ENCODE measurements around the gene ACP1. TPM values are rescaled to one million over a fixed set of nuclear protein-coding genes. Genes with fewer than 3 reads are reported as not detected.

Gene ACP1
- total RNA-seq, result 85.6 and 93.8 TPM in 2 replicates

DNA sequence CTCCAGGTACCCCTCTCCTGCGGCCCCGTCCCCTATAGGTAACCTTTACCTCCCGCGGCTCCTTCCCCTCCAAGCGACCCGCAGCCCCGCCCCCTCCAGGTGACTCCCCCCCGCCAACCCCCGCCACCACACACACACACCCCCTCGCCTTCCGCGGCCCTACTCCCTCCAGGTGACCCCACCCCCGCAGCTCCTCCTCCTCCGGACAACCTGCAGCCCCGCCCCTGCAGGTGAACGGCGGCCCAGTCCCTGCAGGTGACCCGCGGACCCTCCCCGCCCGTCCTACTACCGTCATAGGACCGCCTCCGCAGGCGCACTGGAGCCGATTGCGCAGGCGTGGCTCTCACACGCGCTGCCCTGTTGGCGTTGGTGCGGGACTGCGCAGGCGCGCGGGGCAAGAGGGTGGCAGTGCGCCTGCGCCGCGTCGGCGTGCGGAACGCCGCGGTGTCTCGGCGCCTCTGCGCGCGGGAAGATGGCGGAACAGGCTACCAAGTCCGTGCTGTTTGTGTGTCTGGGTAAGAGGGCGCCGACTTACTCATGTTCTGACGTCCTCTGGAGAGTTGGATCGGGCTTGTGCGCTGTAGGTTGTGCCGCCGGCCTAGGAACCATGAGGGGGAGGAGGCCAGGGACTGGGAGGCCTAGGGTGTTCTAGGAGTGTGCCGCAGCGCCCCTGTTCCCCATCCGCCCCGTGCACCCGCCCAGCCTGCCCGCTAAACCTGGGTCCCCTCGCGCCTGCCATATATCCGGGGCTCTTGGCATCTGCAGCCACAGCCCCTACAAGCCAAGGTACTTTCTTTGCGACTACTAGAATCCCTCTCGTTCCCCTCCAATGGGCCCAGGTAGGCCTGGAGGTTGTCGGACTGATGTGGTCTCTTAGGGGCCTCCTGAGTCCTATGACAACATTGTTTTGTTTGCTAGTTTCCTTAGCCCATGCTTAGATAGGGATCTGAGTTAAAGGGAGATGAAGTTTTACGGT, at the start of gene ACP1:
Gene ACP1 (plus strand): TSS at position 455 of the 976 bp plus-strand sequence. CDS start 18 bp downstream, at position 473.
- peak; percentile 90 to 96 for DNase-seq (ENCODE audit: low read depth in 2 of 2)

DNA sequence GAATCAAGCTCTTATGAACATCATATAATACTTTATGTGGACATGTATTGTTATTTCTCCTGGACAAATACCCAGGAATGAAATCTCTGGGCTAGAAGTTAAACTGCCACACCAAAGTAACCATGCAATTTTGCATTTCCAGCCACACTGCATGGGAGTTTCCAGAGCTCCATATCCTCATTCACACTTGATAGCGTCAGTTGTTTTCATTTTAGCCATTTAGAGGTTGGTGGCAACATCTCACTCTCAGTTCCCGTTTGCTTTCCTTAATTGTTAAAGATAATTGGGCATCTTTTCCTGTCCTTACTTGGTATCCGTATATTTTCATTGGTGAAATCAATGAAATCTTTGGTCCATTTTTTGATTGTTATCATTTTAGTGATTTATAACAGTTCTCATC, 48.7 kb upstream of the ACP1 start:
- DNase-seq (ENCODE audit: low read depth in 2 of 2), result no peak

DNA sequence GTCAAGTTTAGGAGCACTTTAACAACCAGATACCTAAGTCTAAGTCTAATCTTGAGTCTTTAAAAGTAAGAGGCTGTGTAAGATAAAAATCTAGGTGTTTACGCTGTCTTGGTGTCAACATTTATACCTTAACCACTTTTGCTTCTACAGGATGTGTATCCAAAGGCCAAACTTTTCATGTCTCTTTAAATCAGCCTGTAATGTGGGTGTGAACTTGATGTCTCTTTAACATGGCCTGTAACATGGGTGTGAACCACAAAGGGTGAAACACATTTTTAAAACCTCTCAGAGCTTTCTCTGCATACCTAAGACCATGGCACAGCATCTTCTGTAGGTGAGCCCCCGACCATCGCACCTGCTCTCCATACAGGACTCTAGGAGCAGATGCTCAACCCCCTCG, 41.3 kb upstream of the ACP1 start:
- DNase-seq (ENCODE audit: low read depth in 2 of 2), result no peak

DNA sequence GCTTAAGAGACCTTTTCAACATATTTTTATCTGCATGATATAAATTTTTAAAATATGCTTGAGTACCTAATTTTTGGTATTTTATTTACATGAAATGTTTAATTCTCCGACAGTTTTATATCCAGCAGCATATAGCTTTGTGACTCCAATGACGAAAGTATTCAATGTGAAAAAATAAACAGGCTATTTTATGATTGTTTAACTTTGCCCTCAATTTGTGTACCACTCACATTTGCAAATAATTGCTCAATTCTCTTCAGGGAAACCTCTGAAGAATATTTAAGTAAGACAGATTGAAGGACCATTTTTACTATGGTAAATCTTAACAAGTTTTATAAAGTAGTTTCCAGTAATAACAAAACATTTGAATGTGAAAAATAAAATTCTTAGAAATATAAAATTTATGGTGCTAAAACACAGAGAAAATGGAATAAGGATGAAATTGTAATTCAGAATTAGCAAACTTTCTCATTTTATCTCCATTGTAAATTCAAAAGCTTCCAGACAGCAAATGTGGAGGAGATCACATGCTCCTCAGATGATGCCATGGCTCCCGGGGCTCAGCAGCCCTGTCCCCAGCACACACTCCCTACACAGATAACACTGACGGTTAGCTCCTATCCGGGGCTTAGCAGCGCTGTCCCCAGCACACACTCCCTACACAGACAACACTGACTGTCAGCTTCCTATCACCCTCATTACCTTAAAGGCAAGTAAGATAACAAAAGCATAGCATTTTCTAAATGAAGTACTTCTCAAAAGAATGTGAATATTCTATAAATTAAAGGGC, 40.6 kb upstream of the ACP1 start:
- DNase-seq (ENCODE audit: low read depth in 2 of 2), result no peak

DNA sequence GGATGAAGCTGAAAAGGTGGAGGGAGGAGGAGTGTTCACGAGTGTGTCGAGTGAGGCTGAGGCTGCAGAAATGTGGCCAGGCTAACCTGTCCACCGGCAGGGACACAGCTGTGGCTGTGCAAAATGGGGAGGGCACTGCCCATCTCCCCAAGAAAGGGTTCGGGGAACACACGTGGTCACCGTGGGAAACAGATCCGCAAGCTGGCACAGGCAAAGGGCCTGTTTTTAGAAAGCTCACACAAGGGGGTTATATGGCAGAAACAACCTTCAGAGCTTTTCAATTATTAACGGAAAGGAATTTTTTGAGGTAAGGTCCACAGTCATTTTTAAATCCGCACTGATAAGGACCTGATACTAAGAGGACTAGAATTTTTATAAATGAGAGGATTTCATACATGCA, 36.6 kb upstream of the ACP1 start:
- DNase-seq (ENCODE audit: low read depth in 2 of 2), result no peak

DNA sequence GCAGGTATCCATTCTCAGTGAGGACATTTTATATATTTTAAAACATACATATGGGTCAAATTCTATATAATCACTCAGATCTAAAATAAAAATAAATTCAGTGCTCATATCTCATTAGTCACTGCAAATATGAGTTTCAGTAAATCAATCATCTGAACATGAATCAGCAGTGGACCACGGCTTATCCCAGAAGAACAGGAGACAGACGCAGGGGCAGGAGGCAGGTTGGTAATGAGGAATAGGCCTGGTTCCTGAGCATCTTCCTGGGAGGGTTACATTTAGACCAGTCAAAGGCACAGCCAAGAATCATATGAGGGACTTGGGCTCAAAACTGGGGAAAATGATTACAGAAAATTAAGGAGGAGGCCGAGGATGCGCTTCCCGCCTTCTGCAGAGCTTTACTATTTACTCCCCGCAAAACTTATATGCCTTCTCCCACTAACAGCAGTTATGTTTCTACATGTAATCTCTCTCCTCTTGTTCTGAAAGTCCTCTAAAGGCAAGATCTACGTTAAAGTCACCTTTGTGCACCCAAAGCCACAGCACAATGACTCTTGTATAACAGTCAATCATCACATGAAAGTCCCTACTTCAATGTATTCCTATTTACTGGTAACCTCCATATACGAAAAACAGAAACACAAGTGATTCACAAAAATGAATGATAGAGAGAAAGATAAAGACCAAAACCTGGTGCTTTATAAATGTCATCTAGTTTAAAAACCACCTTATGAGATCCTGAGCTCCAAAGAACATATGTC, 36.0 kb upstream of the ACP1 start:
- DNase-seq (ENCODE audit: low read depth in 2 of 2), result no peak

DNA sequence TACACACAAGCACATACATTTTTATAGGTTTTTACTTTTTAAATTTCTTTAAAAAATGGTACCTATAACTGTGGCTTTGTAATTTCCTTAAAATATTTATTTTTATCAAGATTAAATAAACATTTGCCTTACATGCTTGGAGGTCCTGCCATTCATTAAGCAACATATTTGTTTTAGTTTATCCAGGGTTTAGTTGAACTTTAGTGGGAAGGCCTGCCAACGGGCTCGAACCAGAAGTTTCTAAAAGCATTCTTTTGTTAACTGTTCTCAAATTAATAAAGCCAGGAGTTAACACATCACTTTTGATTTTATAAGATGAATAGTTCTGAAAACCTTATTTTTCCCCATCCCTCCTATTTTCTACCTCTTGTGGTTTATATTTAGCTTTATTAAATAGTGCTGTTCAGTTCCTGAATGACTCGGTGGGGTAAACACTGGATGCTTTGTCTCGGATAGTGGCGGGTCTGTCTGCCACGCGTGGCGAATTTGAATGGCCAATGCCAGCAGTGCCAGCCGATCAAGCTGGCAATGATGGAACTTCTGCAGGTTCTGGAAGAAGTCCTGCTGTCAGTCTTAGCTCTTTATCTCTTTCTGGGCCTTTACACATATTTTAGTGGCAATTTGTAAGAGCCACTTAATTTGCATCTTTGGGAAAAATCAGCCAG, 33.1 kb upstream of the ACP1 start:
- no peak for DNase-seq (ENCODE audit: low read depth in 2 of 2)

DNA sequence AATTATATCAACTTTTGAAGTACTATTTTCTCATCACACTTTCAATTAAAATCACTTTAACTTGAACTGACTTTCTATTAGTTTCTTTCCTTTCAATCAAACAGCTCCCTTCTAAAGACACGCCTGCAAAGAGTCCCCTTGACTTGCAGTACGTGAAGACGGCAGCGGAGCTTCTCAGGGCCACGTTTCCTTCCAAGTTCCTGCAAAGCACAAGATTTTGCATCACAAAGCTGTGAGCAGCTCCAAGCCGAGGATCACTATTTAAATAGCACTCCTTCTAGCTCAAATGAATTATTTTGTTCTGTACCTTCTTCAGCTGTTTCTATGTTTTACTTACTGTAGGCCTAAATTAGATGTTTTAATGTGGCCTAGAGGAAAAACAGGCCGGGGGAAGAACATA, 31.7 kb upstream of the ACP1 start:
- DNase-seq (ENCODE audit: low read depth in 2 of 2), result no peak

DNA sequence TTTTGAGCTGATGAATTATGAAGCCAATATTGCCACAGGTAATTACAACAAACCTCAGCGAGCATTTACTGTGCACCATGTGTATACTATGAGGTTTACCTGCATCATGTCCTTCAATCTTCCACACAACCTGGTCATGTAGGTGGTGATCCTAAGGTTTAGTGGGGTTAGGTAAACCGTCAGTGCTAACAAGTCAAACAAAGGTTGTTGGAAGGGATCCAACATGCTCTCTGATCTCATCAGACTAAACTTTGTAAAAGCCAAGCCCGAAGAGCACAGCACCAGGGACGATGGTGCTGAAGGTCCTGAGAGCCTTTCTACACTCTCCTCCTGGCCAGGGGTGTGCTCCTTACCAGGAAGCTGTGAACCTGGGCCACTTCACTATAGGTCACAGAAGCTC, 30.3 kb upstream of the ACP1 start:
- DNase-seq (ENCODE audit: low read depth in 2 of 2), result no peak

DNA sequence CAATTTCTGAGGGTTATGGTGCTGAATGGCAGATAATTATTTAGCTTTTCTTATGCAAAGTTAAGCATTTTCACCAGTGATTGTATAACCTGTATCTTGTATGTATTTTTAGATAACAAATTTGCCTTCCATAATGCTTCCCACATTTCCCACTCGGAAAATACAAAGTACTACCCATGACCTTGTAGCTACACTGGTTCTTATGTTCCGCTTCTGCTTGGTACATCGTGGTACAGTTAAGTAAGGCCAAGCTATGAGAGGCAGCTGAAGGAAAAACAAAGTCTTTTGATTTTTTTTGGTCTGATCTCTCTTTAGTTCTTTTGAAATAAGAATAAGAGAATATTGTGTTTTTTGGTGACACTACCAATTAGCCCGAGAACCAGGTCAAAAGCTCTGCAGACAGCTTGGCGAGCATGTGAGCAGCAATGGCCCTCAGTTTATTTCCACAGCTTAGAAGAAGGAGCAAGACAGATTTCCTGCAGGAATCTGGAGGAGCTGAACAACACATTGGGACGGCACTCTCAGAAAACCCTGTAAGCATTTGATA, 27.7 kb upstream of the ACP1 start:
- DNase-seq (ENCODE audit: low read depth in 2 of 2), result no peak

DNA sequence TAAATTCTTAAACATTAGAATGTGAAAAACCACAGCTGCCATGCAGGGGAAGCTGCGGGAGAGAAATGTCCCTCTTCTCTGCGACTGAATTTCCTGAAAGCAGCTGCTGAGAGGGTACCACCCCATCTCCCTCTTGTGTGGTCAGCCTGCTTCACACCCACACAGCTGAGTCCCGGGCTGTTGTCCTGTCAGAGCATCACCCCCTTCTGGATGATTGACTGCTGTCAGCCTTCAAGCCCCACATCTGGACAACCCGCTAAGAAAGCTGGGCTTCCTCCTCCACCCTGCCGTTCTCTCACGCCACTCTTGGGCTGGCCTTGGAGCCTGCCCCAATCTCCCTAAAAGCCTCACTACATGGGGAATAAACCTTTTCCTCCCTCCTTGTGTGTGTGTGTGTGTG, 26.9 kb upstream of the ACP1 start:
- DNase-seq (ENCODE audit: low read depth in 2 of 2), result no peak

DNA sequence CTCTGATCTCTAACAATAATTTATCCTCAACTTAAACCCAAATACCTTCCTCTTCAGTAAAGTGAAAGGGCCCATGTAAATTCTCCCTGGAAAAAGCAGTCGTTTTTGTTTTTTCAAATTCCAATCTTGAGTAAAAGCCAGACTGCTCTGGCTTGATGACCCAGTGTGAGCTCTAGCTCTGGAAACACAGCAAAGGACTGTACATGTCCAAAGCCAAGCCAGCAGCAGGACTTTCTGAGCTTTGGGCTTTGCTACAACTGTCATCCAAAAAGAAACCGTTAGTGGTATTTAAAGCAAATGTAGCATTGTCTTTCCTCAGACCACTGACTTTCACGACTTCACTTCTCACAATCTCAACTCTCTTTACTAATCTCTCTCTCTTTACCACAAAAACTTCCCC, 26.3 kb upstream of the ACP1 start:
- no peak for DNase-seq (ENCODE audit: low read depth in 2 of 2)

DNA sequence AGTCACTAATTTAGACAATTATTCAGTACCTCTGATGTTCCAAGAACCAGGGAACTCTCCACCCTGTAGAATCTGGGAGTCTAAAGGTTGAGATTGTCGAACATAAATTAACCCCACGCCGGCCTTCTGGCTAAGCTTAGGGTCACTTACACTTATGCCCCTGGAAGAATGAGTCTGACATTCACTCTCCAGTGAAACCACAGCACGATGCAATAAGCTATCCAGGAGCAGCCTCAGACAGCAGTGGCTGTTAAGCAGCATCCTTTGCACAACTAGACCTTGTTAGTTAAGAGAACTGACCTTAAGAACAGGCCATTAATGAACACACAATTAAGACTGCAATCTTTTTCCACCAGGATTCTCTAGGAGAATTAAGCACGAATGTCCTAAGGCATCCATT, 25.9 kb upstream of the ACP1 start:
- DNase-seq (ENCODE audit: low read depth in 2 of 2), result no peak

DNA sequence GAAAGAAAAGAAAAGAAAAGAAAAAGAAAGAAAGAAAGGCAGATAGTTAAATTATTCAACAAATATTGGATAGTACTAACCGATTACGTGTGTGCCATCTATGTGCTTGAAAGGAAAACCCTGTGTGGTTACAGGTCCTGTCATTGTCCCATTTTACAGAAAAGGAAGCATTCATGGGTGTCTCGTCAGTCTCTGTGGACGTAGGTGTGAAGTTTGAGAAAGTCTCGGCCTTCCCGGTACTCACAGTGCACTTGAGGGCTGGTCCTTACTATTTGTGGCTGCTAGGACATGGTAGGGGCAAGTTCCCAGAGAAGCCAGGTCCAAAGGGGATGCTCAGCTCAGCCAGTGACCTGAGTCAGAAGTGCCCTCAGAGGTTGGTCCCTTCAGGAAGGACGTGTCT, 20.2 kb upstream of the ACP1 start:
- no peak for DNase-seq (ENCODE audit: low read depth in 2 of 2)

DNA sequence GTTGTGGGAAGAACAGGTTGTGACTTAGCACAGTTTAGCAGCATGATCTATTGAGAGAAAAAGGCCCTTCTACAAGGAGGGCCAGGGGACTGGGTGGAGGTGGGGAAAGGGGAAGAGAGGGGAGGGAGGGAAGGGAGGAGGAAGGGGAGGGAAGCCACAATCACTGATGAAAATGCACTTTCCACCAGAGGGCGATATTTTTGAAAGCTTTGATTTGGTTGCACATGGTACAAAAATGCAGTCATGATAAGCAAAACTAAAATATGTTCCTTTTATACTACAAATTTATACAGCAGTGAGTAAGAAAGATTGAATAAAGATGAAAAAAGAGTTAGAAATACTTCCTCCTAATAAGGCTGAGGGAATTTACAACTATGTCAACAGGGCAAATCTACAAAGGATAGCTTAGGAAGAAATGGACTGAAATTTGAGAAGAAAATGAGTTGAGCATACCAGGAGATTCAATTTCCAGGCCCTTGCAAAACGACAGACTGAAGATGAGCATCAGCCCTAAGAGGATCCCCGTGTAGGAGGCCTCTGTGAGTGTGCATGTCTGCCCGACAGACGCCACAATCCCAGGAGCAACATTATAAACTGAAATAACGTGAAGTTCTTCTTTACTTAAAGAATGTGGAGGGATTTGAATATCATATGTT, 18.1 kb upstream of the ACP1 start:
- peak; percentile 60 to 74 for DNase-seq (ENCODE audit: low read depth in 2 of 2)

DNA sequence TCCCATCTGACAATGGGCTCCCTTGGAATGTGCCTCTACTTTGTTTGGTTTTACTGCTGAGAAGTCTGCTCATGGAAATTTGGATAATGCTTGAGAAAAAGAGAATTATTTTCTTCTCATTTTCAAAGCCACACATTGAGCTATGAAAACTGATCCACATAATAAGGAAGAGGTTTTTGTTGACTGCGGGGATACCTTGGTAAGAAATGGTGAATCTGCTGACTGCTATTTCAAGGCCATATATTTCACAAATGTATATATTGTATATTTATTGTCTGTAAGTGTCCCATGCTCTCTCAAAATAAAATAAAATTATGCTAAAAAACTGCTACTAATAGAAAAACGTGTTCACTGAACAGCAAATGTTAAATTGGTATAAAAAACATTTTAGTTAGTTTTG, 16.0 kb upstream of the ACP1 start:
- no peak for DNase-seq (ENCODE audit: low read depth in 2 of 2)

DNA sequence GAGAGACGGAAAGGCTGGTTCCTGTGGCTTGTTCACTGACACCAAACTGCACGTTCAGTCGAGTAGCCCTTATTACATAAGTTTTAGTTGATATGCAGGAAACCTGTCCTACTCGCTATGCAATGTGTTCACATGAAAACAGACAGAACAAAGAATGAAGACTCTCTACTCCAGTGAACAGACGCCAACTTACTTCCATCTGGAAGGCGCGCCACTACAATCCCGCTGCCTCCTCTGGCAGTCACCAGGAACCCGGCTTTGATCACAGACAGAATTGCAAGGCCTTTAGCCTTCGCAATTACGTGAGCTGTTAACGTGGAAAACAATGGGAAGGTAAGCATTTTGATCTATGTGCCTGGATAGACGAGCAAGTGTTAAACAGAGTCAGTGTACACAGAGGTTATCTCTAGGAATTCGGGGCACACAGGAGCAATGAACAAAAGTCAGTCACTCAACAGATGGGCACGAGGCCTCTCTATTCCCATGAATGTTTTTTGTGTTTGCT, 15.2 kb upstream of the ACP1 start:
- no peak for DNase-seq (ENCODE audit: low read depth in 2 of 2)

DNA sequence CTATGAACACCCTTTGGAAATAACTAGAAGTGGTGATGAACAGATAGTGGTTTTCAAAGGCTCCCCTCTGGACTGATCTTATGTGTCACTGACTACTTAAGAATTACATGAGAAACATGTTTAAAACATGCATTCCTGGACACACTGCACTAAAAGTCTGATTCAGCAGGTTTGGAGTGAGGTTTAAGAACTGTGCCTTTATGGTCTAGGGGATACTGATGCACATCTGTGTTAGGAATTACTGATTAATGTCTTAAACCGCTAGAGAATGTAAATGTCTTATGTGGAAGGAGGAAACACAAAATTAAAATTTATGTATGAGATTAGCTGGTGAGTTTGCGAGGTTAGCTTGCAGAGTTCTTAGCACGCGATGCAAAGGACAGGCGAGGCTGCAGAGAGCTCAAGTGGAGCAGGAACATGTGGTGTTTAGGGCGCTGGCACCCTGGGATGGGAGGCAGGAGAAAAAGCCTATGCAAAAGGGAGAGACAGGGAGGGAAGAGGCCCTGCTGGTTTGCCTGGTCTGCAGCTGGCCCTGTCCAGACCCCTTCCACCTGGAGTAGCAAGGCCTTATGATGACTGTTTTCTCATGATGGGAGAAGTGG, 12.6 kb upstream of the ACP1 start:
- no peak for DNase-seq (ENCODE audit: low read depth in 2 of 2)

DNA sequence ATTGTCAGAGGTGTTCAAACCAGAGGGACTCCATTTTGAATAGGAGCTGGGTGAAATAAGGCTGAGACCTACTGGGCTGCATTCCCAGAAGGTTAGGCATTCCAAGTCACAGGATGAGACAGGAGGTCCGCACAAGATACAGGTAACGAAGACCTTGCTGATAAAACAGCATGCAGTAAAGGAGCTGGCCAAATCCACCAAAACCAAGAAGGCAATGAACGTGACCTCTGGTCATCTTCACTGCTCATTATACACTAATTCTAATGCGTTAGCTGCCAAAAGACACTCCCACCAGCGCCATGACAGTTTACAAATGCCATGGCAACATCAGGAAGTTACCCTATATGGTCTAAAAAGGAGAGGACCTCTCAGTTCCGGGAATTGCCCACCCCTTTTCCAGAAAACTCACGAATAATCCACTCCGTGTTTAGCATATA, 11.5 kb upstream of the ACP1 start:
- no peak for DNase-seq (ENCODE audit: low read depth in 2 of 2)

DNA sequence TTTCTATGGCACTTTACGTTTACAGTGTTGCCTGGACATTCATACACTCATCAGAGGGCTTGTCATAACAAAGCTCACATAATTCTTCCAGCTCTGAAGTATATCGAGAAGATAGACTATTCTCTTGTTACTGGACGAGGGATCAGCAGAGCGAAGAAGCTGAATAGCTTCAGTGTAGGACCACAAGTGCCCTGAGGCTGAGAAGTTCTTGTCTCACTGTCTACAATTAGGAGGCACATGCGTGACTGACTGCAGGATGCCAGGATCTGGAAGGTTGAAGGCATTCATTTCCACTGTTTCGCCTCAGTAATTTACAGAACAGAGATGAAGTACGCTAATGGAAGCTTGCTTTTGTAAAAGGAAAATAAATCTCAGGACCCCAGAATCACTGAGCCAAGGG, 10.5 kb upstream of the ACP1 start:
- DNase-seq (ENCODE audit: low read depth in 2 of 2), result no peak
